AML-193 (cell line): ENCODE data around the gene SREK1IP1.

Source experiments
- DNase-seq, 2 experiments: peaks; one replicate each; lab custom pipeline; 2025; lab: John Stamatoyannopoulos, UW

The SREK1IP1 gene

DNA sequence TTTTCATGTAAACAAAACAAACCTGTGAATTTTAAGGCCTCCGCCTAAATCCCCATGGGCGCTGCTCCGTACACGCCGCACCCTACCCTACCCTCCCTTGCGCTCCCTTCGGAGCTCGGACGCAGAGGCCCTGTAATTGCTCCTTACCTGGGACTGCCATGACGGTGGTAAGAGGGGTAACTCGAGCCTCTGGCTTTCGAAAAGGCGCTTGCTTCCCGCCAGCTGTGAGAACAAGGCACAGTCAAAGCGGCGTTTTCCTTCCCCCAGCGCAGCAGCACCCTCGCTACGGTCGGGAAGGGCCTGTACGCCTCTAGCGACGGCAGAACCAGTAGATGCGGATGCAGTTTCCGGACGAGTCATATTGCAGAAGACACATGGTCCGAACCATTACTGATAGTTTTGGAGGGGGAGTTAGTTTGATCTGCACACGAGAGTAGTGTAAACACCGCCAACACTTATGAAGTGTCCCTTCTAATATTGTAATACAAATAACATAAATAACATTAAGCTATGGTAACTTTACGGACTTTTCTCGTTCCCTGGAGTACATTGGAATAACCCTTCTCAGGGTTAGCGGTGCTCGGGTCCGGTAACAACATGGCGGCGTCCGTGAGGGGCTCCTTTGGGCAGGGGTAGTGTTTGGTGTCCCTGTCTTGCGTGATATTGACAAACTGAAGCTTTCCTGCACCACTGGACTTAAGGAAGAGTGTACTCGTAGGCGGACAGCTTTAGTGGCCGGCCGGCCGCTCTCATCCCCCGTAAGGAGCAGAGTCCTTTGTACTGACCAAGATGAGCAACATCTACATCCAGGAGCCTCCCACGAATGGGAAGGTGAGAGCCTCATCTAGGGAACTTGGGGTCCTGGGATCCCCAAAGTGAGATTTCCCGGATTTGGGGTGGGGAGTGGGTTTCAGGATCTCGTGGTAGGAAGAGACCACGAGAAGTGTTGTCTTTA is at the start of gene SREK1IP1, which contains the start of gene CWC27:
Gene SREK1IP1 (minus strand): TSS at position 334 of the 955 bp plus-strand sequence. CDS start 174 bp downstream, at position 160.
Gene CWC27 (plus strand): TSS at position 573 of the 955 bp plus-strand sequence. CDS start 217 bp downstream, at position 790.
- peak; percentile 85 for DNase-seq

- DNase-seq: no peak
These were observed 49.8 kb upstream of the SREK1IP1 start for GRCh38 chr5:64818245-64818644.

DNA sequence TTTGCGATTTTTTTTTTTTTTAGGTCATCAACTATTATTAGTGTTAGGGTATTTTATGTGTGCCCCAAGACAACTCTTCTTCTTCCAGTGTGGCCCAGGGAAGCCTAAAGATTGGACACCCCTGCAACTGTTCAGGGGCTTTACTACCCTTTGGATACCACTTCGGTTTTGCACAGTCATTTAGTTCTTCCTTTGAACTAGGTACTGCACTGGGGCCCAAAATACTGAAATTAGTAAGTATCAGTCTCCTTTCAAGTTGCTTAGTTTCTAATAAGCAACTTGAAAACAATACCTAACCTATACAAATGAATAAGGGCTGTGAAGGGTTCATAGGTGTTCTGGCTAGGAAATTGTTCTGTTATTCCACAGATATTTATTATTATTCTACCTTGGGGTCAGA is 45.6 kb upstream of the SREK1IP1 start:
- DNase-seq: no peak

DNA sequence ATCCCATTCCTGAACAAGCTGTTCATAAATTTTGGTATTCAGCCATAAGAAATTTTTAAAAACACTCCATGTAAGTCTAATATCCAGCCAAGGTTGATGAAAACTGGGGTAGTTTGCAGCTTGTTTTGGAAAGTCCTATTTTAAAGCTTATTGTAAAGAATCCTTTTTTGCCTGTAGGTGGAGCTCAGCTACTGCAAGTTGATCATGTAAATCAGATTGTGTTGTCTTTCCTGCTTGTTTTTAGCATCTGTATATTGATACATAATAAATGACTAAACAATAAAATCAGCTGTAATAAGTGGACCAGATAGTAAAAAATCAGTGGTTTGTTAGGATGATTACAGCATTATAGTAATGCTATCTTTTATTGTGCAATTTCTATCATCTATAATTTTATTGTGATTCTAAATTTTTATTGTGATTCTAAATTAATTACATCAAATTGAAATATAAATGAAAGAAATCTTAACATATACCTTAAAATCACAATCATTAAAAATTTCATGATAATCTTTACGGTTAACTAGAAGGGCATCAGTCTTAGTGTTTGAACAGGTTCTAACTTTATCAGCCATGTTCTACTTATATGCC is 42.7 kb upstream of the SREK1IP1 start:
- DNase-seq: peak; percentile 49 to 56

GRCh38 chr5:64807520-64807919 is 39.0 kb upstream of the SREK1IP1 start:
- DNase-seq: no peak

DNA sequence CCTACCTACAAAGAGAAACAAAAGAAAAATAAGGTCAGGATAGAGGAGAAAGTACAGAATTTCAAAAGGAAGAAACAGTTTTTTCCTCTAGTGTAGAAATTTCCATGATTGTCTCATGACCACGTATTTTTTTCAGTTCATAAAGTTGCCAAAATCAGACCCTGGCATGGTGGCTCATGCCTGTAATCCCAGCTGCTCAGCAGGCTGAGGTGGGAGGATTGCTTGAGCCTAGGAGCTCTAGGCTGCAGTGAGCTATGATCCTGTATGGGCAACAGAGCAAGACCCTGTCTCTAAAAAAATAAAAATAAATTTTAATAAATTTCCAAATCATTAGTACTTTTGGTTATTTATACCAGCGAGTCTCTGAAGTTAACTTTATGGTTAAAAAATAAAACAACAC is 38.0 kb upstream of the SREK1IP1 start:
- no peak for DNase-seq

DNA sequence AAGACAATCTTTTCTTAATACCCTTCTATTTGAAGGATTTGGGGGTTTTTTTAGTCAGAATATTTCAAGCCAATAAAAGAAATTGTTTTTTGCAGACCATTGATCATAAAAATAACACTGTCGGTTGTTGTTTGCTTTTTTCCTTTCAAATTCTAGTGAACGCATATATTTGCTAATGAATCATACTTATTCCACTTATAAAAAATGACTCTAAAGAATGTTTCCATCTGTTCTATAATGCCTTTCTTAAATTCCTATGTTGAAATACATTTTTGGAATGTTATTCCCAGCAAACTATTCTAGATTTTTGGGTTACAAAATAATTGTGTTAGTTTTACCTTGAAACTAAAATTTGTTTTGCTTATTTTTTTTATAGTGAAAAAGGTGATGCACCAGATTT is 32.4 kb upstream of the SREK1IP1 start:
- no peak for DNase-seq

- no peak for DNase-seq
These were observed 27.8 kb upstream of the SREK1IP1 start for GRCh38 chr5:64796301-64796700.

- no peak for DNase-seq
These were observed 25.7 kb upstream of the SREK1IP1 start for GRCh38 chr5:64794053-64794770.

DNA sequence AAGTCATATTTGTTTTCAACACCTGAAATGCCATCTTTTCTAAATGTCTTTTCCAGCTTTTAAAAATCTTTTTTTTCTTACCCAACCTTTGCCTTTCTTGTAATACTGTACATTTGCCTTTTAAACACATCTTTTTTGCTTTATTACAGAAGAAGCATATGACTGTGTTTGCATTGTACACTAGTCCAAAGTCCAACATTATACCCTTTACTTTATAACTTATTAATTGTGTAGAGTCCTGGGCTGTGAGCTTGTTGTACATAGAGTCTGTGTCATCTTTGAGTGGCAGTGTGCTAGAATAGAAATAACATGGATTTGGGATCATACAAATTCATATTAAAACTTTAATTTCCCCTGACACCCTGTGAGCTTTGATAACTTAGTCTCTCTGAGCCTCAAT is 24.0 kb upstream of the SREK1IP1 start:
- DNase-seq: no peak

- DNase-seq: no peak
These were observed 21.7 kb upstream of the SREK1IP1 start for GRCh38 chr5:64790210-64790609.

DNA sequence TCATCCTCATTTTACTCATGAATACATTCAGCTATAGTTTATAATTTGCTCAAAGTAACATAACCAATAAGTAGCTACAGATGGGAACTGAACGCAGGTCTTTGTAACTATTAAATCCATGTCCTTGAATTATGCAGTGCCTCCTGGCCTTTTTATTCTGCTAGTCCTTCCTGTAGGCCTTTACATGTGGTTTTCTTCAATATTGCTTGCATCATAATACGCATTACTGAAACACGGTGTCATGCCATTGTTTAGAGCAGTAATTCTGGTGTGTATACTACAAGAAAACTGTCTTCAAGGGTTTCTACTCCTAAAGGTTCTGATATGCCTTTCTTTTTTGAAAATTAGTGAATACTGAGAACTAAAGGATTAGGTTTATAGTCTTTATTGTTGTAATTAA is 21.0 kb upstream of the SREK1IP1 start:
- no peak for DNase-seq

DNA sequence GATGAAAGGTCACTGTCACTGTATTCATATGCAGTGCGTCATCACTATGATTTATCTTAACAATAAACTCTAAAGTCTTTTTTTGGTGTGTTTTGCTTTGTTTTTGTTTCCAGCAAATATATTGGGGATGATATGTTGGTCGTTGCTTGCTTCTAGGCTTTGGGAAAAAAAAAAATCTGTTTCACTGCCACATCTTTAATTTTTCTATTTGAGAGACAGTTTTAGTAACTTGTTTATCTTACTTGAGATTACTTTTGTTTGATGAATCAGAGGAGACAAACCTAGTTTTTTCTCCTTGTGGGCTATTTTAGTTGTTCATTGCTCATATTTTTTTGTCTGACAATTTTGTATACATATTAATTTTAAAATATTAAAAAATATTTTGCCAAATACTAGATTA is 19.7 kb upstream of the SREK1IP1 start:
- DNase-seq: no peak

GRCh38 chr5:64786372-64786771 is 17.9 kb upstream of the SREK1IP1 start:
- no peak for DNase-seq

DNA sequence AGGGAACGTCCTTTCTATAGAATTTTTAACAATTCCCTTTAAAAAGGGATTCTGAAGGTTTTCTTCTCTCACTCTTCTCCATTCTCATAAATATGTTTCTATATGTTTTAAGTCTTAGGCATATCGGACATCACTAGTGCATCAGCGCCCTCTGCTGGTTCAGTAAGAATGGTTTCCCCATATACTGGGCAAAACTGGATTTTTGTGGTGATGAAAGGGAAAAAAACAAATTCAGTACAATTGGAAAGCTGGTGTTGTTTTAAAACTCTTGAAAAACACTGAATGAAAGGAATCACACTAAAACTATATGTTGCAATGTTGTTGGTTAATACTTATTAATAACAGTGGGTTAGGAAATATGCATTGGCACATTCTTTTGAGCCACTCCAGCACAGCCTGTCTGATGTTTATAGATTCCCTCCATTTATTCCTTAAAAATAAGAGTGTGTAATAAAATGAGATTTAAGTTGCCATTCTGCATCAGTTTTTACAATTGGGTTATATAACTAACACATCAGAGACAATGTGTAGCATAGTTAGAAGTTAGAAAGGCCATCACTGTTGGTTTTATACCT is 16.0 kb upstream of the SREK1IP1 start:
- DNase-seq: peak; percentile 71 to 74

DNA sequence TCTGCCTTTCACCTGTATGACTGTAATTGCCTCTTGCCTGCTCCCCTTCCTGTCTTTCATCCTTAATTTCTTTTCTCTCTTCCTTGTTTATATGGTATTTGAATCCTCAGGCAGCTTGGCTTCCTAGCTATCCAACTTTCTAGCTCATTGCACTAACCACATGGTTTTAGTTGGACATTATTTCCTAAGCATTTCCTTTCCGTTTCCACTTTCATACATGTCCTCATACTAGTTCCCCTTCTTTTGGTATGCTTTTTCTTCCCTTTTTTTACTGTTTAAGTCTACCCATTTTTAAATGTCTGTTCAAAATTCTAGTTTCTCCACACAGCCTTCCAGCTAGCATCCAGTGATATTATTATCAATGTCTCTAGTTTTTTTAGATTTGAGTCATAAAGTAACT is 6.8 kb upstream of the SREK1IP1 start:
- peak; percentile 74 to 91 for DNase-seq

- DNase-seq: peak in 1 of 2 experiments; percentile 30
These were observed 5.0 kb upstream of the SREK1IP1 start for GRCh38 chr5:64773533-64773932.

GRCh38 chr5:64771736-64772135 is 3.2 kb upstream of the SREK1IP1 start:
- DNase-seq: no peak

GRCh38 chr5:64769855-64770254 is 1.4 kb upstream of the SREK1IP1 start:
- DNase-seq: no peak

GRCh38 chr5:64767959-64768357 is 533 bp downstream of the SREK1IP1 start:
- DNase-seq: no peak

GRCh38 chr5:64766941-64767340 is 1.6 kb downstream of the SREK1IP1 start:
- peak; percentile 34 to 38 for DNase-seq
